ENCODE results near the gene SPNS3. TPM values are rescaled to one million over a fixed set of nuclear protein-coding genes. Genes with fewer than 3 reads are reported as not detected.

SPNS3 gene
- total and polyA plus RNA-seq, 9 of the 15 experiments (the other 6 are each of a cell fraction or from before 2014, with no cell fraction given), result not detected

GRCh38 chr17:4477255-4477791 is 43.6 kb downstream of the SPNS3 start:
- H3K9me3 ChIP-seq (replicated peaks; ENCODE audit: control insufficient read depth, insufficient read depth, low read depth, low read length), result no peaks in the 10 kb centered on the region
- H3K4me2 ChIP-seq (ENCODE audit: insufficient read depth, low read length), result no peak overlapping the region
- H3K27ac ChIP-seq (ENCODE audit: extremely low read depth, low read depth, low read length), result no peak overlapping the region
- H3K79me2 ChIP-seq (ENCODE audit: control insufficient read depth, insufficient read depth, low read length), result no peaks in the 10 kb centered on the region
- WGBS (ENCODE audit: insufficient coverage, low coverage, missing lambda C conversion rate), result 8% methylated on average over 7 of the region's 10 CpGs
- no peaks in the 10 kb centered on the region for H4K20me1 ChIP-seq (replicated peaks; ENCODE audit: control insufficient read depth, insufficient read depth, low read length)
- ChIA-PET CTCF (ENCODE audit: low intra/inter-chr PET ratio) (no interaction called here), POLR2A (no interaction called here)
- H3K4me3 ChIP-seq, result no peak overlapping the region
- no TSS peak for BruUV-seq (replicated peaks)
- DNase-seq (ENCODE audit: extremely low read depth in 1 of 4, low spot score in 3 of 4) (no peak), ATAC-seq (no peak), FAIRE-seq (no peak)
- no peak overlapping the region for H3K9ac ChIP-seq (ENCODE audit: insufficient read depth in 1 of 2, low read depth in 2 of 2, low read length in 2 of 2)
- TF ChIP-seq PKNOX1 (IDR thresholded peaks at IDR 0.05), result no peak
- no peak for TF ChIP-seq ZNF57 (CRISPR knock-in tag; IDR thresholded peaks at IDR 0.05)
- TF ChIP-seq MLX (CRISPR knock-in tag; conservative IDR thresholded peaks at IDR 0.05), result no peak
- TF ChIP-seq KDM5B (IDR thresholded peaks at IDR 0.05; ENCODE audit: insufficient replicate concordance, low read depth, low read length), result no peak
- TF ChIP-seq DDX20 (tag; IDR thresholded peaks at IDR 0.05; ENCODE audit: low read depth), result no peak
- no peak for TF ChIP-seq HNRNPLL (IDR thresholded peaks at IDR 0.05; ENCODE audit: low read depth, low read length, poor library complexity, severe bottlenecking)
- TF ChIP-seq PTTG1 (tag; IDR thresholded peaks at IDR 0.05; ENCODE audit: low read depth), result no peak
- TF ChIP-seq EZH2 (IDR thresholded peaks at IDR 0.05; ENCODE audit: borderline replicate concordance, low read depth, low read length), result no peak
- no peak for TF ChIP-seq FOXP4 (CRISPR knock-in tag; IDR thresholded peaks at IDR 0.05; ENCODE audit: borderline replicate concordance)
- TF ChIP-seq THRA (IDR thresholded peaks at IDR 0.05), result no peak
- no peak for TF ChIP-seq HDAC6 (IDR thresholded peaks at IDR 0.05; ENCODE audit: low read depth, low read length)
- TF ChIP-seq RHOXF2B (CRISPR knock-in tag; conservative IDR thresholded peaks at IDR 0.05), result no peak
- no peaks in the 10 kb centered on the region for H3K36me3 ChIP-seq (ENCODE audit: control insufficient read depth, insufficient read depth, low read length)
- no peaks in the 10 kb centered on the region for H3K9me1 ChIP-seq (ENCODE audit: control insufficient read depth, insufficient read depth, low read length)
- intact Hi-C loops (cut with micrococcal nuclease) (no loop called here), in situ Hi-C loops (cut with MboI) (no loop called here)
- no peaks in the 10 kb centered on the region for H3K4me1 ChIP-seq (replicated peaks in 1 of 2; ENCODE audit: control insufficient read depth in 2 of 2, insufficient read depth in 2 of 2, low read length in 2 of 2)
- peaks cover 12 to 53% of the 10 kb centered on the region in 2 experiments; a peak in 4 of 5 replicates for H3K27me3 ChIP-seq (ENCODE audit: control insufficient read depth in 2 of 2, insufficient read depth in 2 of 2, low read length in 2 of 2)
- H2AFZ ChIP-seq (ENCODE audit: low read depth, low read length), result no peak overlapping the region

Measured in K562 (cell line).